HG03280 (cell line): ENCODE results near the gene STK4.
"Not testable (repeated sequence)": the region's sequence is repeated elsewhere in the genome, so short reads cannot be mapped to it uniquely, and the experiment has no call there.

Experiments used
- ATAC-seq: cut with Tn5 transposase; IDR thresholded peaks from one replicate; pipeline ENCODE4 v1.9.1; 2021; ENCODE audit warnings: mild to moderate bottlenecking, moderate library complexity; ENCODE audit not compliant: unreplicated experiment

Gene STK4

GRCh38 chr20:45052698-45053429 lies 86.6 kb downstream of the STK4 start:
- ATAC-seq, result no peak

GRCh38 chr20:45053430-45054351 lies 87.4 kb downstream of the STK4 start:
- no peak for ATAC-seq

- no peak for ATAC-seq
These were observed 88.7 kb downstream of the STK4 start for GRCh38 chr20:45055056-45055455.

- no peak for ATAC-seq
These were observed 90.3 kb downstream of the STK4 start for GRCh38 chr20:45056473-45057173.

- ATAC-seq, result no peak
These were observed 92.0 kb downstream of the STK4 start for GRCh38 chr20:45058168-45058850.

GRCh38 chr20:45059022-45059728 lies 92.9 kb downstream of the STK4 start:
- no peak for ATAC-seq

- ATAC-seq, result no peak
These were observed 94.0 kb downstream of the STK4 start for GRCh38 chr20:45060294-45060693.

- ATAC-seq, result no peak
These were observed 94.9 kb downstream of the STK4 start for GRCh38 chr20:45061244-45061643.

GRCh38 chr20:45063107-45063506 lies 96.8 kb downstream of the STK4 start:
- ATAC-seq, result not testable (repeated sequence)

GRCh38 chr20:45064812-45065211 lies 98.5 kb downstream of the STK4 start:
- no peak for ATAC-seq

- no peak for ATAC-seq
These were observed 100.1 kb downstream of the STK4 start for GRCh38 chr20:45066372-45066771.

- ATAC-seq, result no peak
These were observed 100.8 kb downstream of the STK4 start for GRCh38 chr20:45067087-45067486.

- no peak for ATAC-seq
These were observed 101.2 kb downstream of the STK4 start for GRCh38 chr20:45067558-45067957.

- no peak for ATAC-seq
These were observed 102.9 kb downstream of the STK4 start for GRCh38 chr20:45069261-45069660.

GRCh38 chr20:45070932-45071632 lies 104.8 kb downstream of the STK4 start:
- ATAC-seq, result no peak

GRCh38 chr20:45072066-45072465 lies 105.8 kb downstream of the STK4 start:
- no peak for ATAC-seq

- no peak for ATAC-seq
These were observed 106.9 kb downstream of the STK4 start for GRCh38 chr20:45073221-45073620.

GRCh38 chr20:45077559-45077958 lies 111.2 kb downstream of the STK4 start:
- ATAC-seq, result no peak

GRCh38 chr20:45080867-45081624 lies 114.7 kb downstream of the STK4 start:
- no peak for ATAC-seq
